Effector memory CD4-positive, alpha-beta T cell (primary cell): ENCODE results near the gene MRPS24.
"Not testable (repeated sequence)": the region's sequence is repeated elsewhere in the genome, so short reads cannot be mapped to it uniquely, and the experiment has no call there.

Experiments used
- DNase-seq, 3 donors: peaks; one replicate each; pipeline ENCODE4 v3.0.0-alpha.2; 2020
- H3K27ac ChIP-seq: 2 replicates; pipeline ENCODE4 v1.7.0; 2013; ENCODE audit warnings: mild to moderate bottlenecking, low read length, moderate library complexity; ENCODE audit not compliant: insufficient read depth, poor library complexity, severe bottlenecking
- H3K27me3 ChIP-seq: replicated peaks from 2 replicates; pipeline ENCODE4 v1.7.0; 2013; ENCODE audit warnings: mild to moderate bottlenecking, low read length; ENCODE audit not compliant: insufficient read depth, control insufficient read depth, poor library complexity, severe bottlenecking
- H3K36me3 ChIP-seq: 2 replicates; pipeline ENCODE4 v1.7.0; 2013; ENCODE audit warnings: mild to moderate bottlenecking, low read length, moderate library complexity; ENCODE audit not compliant: control insufficient read depth, insufficient read depth
- H3K4me1 ChIP-seq: 2 replicates; pipeline ENCODE4 v1.7.0; 2013; ENCODE audit warnings: low read length, mild to moderate bottlenecking; ENCODE audit not compliant: control insufficient read depth, insufficient read depth, poor library complexity, severe bottlenecking
- H3K4me3 ChIP-seq: 2 replicates; pipeline ENCODE4 v1.7.0; 2013; ENCODE audit warnings: low read length, low read depth, mild to moderate bottlenecking; ENCODE audit not compliant: insufficient read depth, poor library complexity, severe bottlenecking
- H3K9me3 ChIP-seq: 2 replicates; pipeline ENCODE4 v1.7.0; 2013; ENCODE audit warnings: mild to moderate bottlenecking, low read length, moderate library complexity; ENCODE audit not compliant: control insufficient read depth

MRPS24 gene

GRCh38 chr7:43844257-43844656, 25.1 kb downstream of the MRPS24 start:
- H3K4me3 ChIP-seq, result no peak overlapping the region
- no peak for DNase-seq
- H3K36me3 ChIP-seq, result no peaks in the 10 kb centered on the region
- no peaks in the 10 kb centered on the region for H3K4me1 ChIP-seq
- H3K9me3 ChIP-seq, result no peaks in the 10 kb centered on the region
- no peaks in the 10 kb centered on the region for H3K27me3 ChIP-seq
- H3K27ac ChIP-seq, result no peak overlapping the region

GRCh38 chr7:43843296-43843695, 26.0 kb downstream of the MRPS24 start:
- Histone ChIP-seq H3K9me3 (no peaks in the 10 kb centered on the region), H3K4me3 (no peak overlapping the region)

GRCh38 chr7:43838201-43838658, 31.1 kb downstream of the MRPS24 start:
- H3K4me3 ChIP-seq, result no peak overlapping the region
- no peaks in the 10 kb centered on the region for H3K9me3 ChIP-seq
- H3K27ac ChIP-seq, result no peak overlapping the region
- DNase-seq, result no peak
- no peaks in the 10 kb centered on the region for H3K27me3 ChIP-seq
- H3K4me1 ChIP-seq, result no peaks in the 10 kb centered on the region
- H3K36me3 ChIP-seq, result no peaks in the 10 kb centered on the region

More at GRCh38 chr7:43843296-43843695, 26.0 kb downstream of the MRPS24 start:
- Histone ChIP-seq H3K27ac (no peak overlapping the region), H3K4me1 (no peaks in the 10 kb centered on the region), H3K36me3 (no peaks in the 10 kb centered on the region), H3K27me3 (no peaks in the 10 kb centered on the region)
- DNase-seq, result no peak

- Histone ChIP-seq H3K27me3 (no peaks in the 10 kb centered on the region), H3K27ac (peak overlapping the region; percentile 69), H3K4me3 (peak overlapping the region; percentile 56), H3K36me3 (no peaks in the 10 kb centered on the region), H3K4me1 (no peaks in the 10 kb centered on the region), H3K9me3 (no peaks in the 10 kb centered on the region)
- peak; percentile 12 to 39 (median 33) for DNase-seq
These were observed 34.7 kb downstream of the MRPS24 start for GRCh38 chr7:43834463-43835251.

GRCh38 chr7:43830917-43831316, 38.4 kb downstream of the MRPS24 start:
- H3K36me3 ChIP-seq, H3K27ac ChIP-seq, H3K27me3 ChIP-seq, H3K9me3 ChIP-seq, DNase-seq, H3K4me1 ChIP-seq, H3K4me3 ChIP-seq: not testable (repeated sequence)

GRCh38 chr7:43825391-43825808, 43.9 kb downstream of the MRPS24 start:
- H3K36me3 ChIP-seq, result no peaks in the 10 kb centered on the region
- H3K4me3 ChIP-seq, result no peak overlapping the region
- H3K27ac ChIP-seq, result no peak overlapping the region
- H3K9me3 ChIP-seq, result no peaks in the 10 kb centered on the region
- no peaks in the 10 kb centered on the region for H3K4me1 ChIP-seq
- H3K27me3 ChIP-seq, result no peaks in the 10 kb centered on the region
- DNase-seq, result no peak

- Histone ChIP-seq H3K4me1 (no peaks in the 10 kb centered on the region), H3K4me3 (no peak overlapping the region), H3K9me3 (no peaks in the 10 kb centered on the region), H3K36me3 (no peaks in the 10 kb centered on the region), H3K27ac (no peak overlapping the region), H3K27me3 (no peaks in the 10 kb centered on the region)
- no peak for DNase-seq
These were observed 44.4 kb downstream of the MRPS24 start for GRCh38 chr7:43824963-43825362.

- H3K27me3 ChIP-seq, DNase-seq, H3K9me3 ChIP-seq, H3K27ac ChIP-seq, H3K4me3 ChIP-seq, H3K4me1 ChIP-seq, H3K36me3 ChIP-seq: not testable (repeated sequence)
These were observed 44.8 kb downstream of the MRPS24 start for GRCh38 chr7:43824513-43824912.

GRCh38 chr7:43823941-43824340, 45.4 kb downstream of the MRPS24 start:
- H3K9me3 ChIP-seq, result no peaks in the 10 kb centered on the region
- no peaks in the 10 kb centered on the region for H3K36me3 ChIP-seq
- no peak overlapping the region for H3K4me3 ChIP-seq
- H3K27me3 ChIP-seq, result no peaks in the 10 kb centered on the region
- DNase-seq, result no peak
- no peak overlapping the region for H3K27ac ChIP-seq
- H3K4me1 ChIP-seq, result no peaks in the 10 kb centered on the region

- not testable (repeated sequence) for DNase-seq, H3K27ac ChIP-seq, H3K9me3 ChIP-seq, H3K27me3 ChIP-seq, H3K4me1 ChIP-seq, H3K36me3 ChIP-seq, H3K4me3 ChIP-seq
These were observed 45.9 kb downstream of the MRPS24 start for GRCh38 chr7:43823425-43823824.
